Bone marrow (tissue), 2 donors: Measurements from ENCODE around the gene PHF24.

Experiments
- DNase-seq, 2 donors: peaks; one replicate each; lab custom pipeline; 2025; lab: John Stamatoyannopoulos, UW

The PHF24 gene

DNA sequence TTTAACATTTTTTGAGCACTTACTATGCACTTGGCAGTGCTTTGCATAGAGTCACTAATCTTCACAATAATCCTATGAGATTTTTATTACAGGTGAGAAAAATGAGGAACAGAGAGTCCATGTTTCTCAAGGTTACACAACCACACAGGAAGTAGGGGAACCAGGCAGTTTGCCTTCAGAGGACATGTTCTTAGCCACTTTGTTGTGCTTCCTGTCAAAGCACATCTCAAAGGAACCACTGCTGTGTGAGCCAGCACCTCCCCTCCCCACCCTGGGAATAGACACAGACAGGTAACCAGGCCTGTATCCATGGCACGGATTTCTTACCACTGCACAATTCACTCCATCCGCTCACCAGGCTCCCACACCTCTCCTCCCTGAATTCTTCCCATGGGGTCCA is 25.1 kb downstream of the PHF24 start:
- DNase-seq: no peak

GRCh38 chr9:34984049-34984448 is 26.0 kb downstream of the PHF24 start:
- no peak for DNase-seq

DNA sequence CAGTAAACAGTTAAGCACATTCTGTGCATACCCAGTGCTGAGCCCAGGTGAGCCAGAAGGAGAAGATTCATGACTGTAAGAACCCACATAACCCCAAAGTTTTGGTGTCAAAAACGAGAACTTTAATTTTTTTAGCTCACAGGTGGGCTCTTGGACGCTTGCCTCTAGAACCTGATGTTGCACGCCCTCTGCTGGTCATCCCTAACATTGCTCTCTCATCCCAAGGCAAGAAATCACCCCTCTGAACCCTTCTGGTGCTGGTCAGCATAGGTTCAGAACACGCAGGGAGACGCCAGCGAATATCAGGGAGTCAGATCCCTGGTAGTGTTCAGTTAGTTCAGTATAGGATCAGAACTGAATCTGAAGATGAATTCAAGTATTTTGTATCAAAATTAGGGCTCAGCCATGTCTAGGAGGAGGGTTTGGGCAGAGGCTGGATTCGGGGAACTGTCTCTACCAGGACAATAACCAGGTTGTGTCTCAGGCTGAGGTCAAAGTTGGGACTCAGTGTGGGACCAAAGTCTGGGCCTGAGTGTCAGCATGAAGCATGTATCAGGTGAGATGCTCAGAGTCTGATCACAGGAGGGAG is 27.3 kb downstream of the PHF24 start:
- DNase-seq: peak in 1 of 2 donors; percentile 31

- DNase-seq: peak in 1 of 2 donors; percentile 50
These were observed 28.5 kb downstream of the PHF24 start for GRCh38 chr9:34986540-34987047.

GRCh38 chr9:34987160-34987901 is 29.2 kb downstream of the PHF24 start:
- no peak for DNase-seq

- DNase-seq: peak in 1 of 2 donors; percentile 27
These were observed 30.3 kb downstream of the PHF24 start for GRCh38 chr9:34988218-34989002.

DNA sequence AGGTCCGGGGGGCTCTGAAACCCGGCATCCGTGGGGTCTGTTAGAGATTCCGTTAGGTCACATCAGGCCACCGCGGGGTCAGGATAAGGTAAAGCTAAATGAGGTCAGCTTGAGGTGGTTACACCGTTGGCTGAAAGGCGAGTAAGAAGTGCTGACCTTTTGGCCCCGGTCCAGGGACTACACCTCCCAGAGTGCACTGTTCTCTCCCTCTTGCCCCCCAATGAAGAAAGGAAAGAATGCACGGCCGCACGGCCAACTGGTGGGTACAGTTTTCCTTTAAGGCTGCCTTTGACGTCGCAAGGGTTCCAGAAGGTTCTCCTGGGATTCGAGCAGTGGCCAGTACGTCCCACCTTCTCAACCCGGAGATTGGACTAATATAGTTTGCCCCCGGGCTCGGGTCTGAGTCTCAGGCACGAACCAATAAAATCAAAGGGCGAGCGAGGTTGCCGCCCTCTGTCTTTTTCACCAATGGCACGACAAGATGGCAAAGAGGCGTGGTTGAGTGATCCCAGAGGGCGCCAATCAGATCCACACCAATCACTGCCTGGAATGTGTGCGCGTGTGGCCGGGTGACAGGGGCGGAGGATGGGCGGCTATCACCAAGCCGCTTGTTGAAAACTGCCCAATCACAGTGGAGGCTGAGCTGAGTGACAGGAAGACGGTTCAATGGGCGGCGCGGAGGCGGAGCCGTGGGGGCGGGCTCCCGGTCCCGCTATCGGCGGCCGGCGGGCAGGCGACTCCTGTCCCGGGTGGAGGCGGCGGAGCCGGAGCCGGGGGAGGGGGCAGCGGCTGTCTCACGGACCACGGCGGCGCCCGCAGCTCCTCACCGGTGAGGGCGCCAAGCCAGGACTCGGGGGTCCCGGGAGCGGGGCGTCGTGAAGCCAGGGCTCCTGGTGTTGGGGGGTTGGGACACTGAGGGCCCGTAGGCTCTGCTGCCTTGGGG is 31.2 kb downstream of the PHF24 start, which contains the start of gene DNAJB5:
Gene DNAJB5 (plus strand): TSS at position 743 of the 943 bp plus-strand sequence. CDS start 886 bp downstream, outside the sequence.
- DNase-seq: peak; percentile 9 to 90

DNA sequence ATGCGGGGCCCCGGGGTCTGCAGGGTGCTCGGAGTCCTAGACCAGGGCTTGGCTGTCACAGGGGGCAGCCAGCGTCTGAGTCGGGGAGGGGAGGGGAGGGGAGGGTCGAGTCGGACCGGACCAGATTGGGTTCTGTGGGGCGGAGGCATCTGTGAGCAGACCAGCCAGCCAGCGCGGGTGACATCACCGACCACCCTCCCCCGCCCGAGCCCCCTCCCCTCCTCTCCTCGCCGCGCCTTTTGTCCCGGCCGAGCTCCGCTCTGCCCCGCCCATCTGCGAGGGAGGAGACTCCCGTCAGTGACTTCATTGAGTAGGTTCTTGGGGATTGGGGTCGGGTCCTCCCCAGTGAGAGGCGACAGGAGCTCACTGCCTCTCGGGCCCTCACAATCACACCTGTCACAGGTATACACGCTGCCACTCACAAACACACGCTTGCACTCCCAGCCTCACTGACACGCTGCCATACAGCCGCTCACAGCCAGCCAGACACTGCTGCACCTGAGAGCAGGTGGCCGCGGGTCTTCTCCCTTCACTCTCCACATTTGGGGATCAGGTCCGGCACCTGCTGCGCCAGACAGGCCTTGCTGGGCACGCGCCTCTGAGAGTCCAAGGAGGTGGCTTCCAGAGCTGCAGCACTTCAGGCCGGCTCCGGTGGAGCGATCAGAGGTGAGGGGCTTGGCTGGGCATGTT is 32.0 kb downstream of the PHF24 start:
- no peak for DNase-seq

DNA sequence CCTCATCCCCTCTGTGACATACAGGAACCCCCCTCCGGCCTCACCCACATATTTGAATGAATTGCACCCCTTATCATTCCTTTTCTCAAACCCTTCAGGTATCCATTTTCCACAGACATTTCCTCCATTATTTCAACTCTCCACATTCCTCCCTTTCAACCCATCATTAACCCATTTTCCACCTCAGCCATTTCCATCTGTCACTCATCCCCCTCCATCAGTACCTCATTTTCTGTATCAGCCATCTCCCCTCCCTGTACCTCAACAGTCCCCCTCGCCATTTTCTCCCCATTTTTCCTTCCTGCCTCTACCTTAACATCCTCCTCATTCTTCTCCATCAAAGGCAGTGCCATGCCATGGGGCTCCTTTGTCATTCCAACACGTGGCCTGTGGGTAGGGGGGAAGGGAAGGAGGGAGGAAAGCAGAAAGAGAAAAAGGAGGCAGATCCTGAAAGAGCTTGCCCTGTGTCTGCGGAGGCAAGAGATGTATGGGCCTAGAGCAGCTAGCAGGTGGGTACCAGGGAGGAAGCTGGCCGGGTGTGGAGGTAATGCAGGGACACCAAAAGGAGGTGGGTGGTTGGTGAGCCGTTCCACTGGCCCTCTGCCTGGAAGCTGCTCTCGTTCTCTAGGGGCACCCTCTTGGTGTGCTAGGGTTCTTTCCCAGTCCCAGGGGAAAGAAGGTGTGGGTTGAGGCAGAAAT is 33.0 kb downstream of the PHF24 start:
- no peak for DNase-seq

DNA sequence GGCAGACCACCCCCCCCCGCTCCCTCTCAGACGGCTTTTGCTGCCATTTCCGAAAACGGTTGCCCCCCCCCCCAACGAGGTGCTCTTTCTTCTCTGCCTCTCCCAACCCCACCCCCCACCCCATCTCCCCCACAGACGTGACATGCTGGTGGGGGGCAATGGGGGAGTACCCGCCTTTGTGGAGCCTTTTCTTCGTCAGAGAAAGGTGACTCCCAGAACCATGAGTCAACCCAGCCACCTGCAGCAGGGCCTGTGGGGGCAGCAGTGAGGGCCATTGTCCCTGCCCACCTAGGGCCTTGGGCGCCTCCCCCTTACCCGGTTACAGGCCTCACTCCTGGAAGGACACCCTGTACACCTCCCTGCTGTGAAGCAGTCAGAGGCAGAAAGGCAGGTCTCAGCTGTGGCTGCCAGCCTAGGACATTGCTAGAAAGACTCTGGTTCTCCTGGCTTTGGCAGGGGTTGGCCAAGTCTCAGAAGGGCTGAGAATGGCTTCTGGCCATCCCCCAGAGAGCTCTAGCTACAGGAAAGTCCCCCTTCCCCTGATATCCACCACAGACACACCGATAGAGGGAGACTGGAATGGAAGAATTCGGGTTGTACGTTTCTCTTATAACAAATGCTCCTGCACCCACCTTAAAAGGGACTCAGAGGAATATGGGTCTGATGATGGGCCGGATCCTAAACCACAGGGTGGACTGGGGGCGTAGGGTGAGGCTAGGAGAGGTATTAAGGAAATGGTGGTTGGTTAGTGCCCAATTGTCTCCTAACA is 33.7 kb downstream of the PHF24 start:
- DNase-seq: no peak

DNA sequence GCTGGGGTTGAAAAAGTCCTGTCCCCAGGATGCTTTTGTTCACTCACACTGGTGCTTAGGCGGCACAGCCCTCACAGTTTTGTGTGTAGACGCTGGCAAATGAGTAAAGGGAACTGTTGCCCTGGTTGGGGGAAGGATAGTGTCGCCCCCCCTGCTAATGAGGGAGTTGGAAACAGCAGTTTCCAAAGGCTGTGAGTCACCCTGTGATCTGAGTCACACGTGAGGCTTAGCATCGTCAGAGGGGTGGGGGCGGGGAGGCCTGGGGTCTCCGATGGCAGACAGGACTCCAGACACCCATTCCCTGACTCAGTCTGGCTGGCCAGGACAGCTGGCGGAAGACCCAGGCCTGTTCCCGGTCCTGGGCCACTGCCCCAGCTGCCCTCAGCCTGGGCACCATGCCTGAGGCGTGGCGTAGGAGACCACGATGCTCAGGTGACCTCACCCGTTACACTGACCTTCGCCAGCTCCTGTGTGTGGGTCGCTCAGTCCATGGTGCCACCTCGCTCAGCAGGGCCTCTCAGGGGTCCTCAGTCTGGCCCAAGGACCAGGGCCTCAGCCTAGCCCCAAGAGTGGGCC is 34.4 kb downstream of the PHF24 start:
- peak; percentile 25 to 34 for DNase-seq

GRCh38 chr9:34993502-34994259 is 35.6 kb downstream of the PHF24 start:
- no peak for DNase-seq

DNA sequence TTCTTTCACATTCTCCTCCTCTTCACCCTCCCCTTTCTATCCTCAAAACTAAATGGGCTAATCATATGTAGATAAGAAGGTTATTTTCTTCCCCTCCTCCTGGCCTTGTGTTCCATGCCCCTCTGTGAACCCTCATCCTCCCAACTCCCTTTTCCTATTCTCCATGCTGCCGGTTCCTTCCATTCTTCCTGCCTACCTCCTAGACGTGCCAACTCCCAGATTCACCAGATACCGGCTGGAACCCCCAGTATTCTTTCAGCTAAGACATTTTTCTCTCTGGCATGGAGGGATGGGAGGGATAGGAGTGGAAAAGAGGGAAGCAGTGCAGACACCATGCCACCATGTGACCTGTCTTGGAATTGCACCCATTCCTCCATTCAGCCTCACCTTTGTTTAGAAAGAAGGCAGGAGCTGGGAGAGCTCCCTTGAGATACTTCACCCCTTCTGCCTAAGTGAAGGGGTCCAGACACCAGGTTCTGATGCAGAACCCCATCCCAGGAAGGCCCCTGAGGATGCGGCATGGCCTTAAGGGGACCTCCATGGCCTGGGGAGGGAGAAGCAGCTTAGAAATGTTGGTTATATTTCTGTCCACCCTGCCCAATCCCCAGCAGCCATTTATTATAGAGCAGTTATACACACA is 36.3 kb downstream of the PHF24 start:
- no peak for DNase-seq

GRCh38 chr9:34994900-34995669 is 37.0 kb downstream of the PHF24 start:
- DNase-seq: no peak

- no peak for DNase-seq
These were observed 37.6 kb downstream of the PHF24 start for GRCh38 chr9:34995670-34996060.

- no peak for DNase-seq
These were observed 38.3 kb downstream of the PHF24 start for GRCh38 chr9:34996181-34996904.
